Measurements from ENCODE around the gene RANBP17. TPM values are rescaled to one million over a fixed set of nuclear protein-coding genes. Genes with fewer than 3 reads are reported as not detected.

RANBP17 gene
- total and polyA plus RNA-seq, 12 donors = 5.5 to 119 (median 22.2) TPM

DNA sequence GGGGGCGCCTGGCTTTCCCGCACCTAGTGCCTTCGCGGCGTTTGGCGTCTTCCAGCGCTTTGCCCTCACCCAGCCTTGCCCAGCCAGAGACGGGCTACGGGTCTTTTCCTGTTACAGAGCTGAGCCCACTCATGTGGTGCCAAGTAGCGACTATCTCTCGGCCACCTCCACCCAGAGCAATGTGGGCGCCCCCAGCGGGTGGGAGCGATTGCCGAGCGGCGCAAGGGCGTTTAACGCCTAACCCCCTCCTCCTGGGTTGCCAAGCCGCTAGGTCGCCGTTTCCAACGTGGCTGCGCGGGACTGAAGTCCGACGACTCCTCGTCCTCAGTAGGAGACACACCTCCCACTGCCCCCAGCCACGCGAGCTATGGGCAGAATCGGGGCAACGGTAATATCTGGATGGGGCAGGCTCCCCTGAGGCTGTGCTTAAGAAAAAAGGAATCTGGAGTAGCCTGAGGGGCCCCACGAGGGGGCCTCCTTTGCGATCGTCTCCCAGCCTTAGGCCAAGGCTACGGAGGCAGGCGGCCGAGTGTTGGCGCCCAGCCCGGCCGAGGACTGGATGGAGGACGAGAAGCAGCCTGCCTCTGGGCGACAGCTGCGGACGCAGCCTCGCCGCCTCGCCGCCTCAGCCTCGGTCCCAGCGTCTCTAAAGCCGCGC, 453.0 kb downstream of the RANBP17 start:
- Histone ChIP-seq H3K4me3 (no peak overlapping the region), H3K9me3 (replicated peaks in 1 of 3) (no peaks in the 10 kb centered on the region), H3K27ac (no peak overlapping the region), H3K36me3 (replicated peaks in 1 of 2) (no peaks in the 10 kb centered on the region), H3K27me3 (peaks cover 81% of the 10 kb centered on the region), H3K4me1 (replicated peaks in 1 of 2) (peaks cover 18 to 46% of the 10 kb centered on the region in 2 donors)
- TF ChIP-seq, protein P1, sequence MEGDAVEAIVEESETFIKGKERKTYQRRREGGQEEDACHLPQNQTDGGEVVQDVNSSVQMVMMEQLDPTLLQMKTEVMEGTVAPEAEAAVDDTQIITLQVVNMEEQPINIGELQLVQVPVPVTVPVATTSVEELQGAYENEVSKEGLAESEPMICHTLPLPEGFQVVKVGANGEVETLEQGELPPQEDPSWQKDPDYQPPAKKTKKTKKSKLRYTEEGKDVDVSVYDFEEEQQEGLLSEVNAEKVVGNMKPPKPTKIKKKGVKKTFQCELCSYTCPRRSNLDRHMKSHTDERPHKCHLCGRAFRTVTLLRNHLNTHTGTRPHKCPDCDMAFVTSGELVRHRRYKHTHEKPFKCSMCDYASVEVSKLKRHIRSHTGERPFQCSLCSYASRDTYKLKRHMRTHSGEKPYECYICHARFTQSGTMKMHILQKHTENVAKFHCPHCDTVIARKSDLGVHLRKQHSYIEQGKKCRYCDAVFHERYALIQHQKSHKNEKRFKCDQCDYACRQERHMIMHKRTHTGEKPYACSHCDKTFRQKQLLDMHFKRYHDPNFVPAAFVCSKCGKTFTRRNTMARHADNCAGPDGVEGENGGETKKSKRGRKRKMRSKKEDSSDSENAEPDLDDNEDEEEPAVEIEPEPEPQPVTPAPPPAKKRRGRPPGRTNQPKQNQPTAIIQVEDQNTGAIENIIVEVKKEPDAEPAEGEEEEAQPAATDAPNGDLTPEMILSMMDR (IDR thresholded peaks at IDR 0.05) = no peak
- no peak for TF ChIP-seq POLR2A (IDR thresholded peaks at IDR 0.05)
- DNase-seq = peak in 5 of 7 donors; percentile 34 to 48 (median 40)
- intact Hi-C loops (cut with DNase I) = no loop called here
- 4 to 18% (median 6%) methylated on average over 10 to 53 of the region's 53 CpGs for WGBS, 4 donors

DNA sequence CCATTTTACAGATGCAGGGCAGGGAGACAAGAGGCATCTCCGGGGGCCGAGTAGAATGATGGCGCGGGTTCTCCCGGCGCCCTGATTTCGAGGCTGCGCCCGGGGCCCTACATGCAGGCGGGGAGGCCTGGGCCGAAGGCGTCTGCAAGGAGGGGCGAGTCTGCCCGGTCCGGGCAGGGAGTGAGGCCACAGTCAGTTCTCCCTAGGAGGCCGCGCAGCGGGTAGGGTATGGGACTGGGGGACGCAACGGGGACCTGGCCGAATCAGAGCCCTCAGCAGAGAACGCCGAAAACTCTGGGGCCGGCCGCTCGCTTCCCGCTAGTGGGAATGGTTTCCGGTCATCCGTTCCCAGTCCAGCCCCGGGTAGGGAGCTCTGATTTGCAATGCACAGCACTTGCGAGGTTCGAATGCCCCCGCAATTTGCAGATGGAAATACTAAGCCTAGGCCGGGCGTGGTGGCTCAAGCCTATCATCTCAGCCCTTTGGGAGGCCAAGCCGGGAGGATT, 453.6 kb downstream of the RANBP17 start:
- H3K36me3 ChIP-seq (replicated peaks in 1 of 2) = no peaks in the 10 kb centered on the region
- peak overlapping the region in 1 of 4 donors; percentile 28 for H3K4me3 ChIP-seq
- TF ChIP-seq, protein P1 (IDR thresholded peaks at IDR 0.05) = no peak
- TF ChIP-seq POLR2A (IDR thresholded peaks at IDR 0.05) = no peak
- H3K27me3 ChIP-seq = peaks cover 76% of the 10 kb centered on the region
- peaks cover 18 to 46% of the 10 kb centered on the region in 2 donors for H3K4me1 ChIP-seq (replicated peaks in 1 of 2)
- intact Hi-C loops (cut with DNase I) = no loop called here
- H3K9me3 ChIP-seq (replicated peaks in 1 of 3) = no peaks in the 10 kb centered on the region
- DNase-seq = no peak
- no peak overlapping the region for H3K27ac ChIP-seq
- 8 to 20% (median 13%) methylated on average over 17 to 36 of the region's 36 CpGs for WGBS, 4 donors

DNA sequence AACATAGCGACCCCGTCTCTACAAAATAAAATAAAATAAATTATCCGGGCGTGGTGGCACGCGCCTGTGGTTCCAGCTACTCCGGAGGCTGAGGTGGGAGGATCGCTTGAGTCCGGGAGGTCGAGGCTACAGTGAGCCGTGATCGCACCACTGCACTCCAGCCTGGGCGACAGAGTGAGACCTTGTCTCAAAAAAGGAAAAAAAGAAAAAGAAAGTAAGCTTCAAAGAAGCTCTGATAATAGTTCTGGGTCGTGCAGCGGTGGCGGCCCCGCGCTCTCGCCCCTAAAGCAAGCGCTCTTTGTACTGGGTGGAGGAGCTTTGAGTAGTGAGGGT, 454.1 kb downstream of the RANBP17 start:
- Histone ChIP-seq H3K36me3 (replicated peaks in 1 of 2) (no peaks in the 10 kb centered on the region), H3K4me3 (peak overlapping the region in 1 of 4 donors; percentile 28), H3K4me1 (replicated peaks in 1 of 2) (peaks cover 18 to 45% of the 10 kb centered on the region in 2 donors), H3K9me3 (replicated peaks in 1 of 3) (no peaks in the 10 kb centered on the region), H3K27ac (no peak overlapping the region), H3K27me3 (peaks cover 73% of the 10 kb centered on the region)
- TF ChIP-seq, protein P1 (IDR thresholded peaks at IDR 0.05) = no peak
- no peak for TF ChIP-seq POLR2A (IDR thresholded peaks at IDR 0.05)
- WGBS, 4 donors = 15 to 22% (median 17%) methylated on average over 20 of the region's 20 CpGs
- no peak for DNase-seq
- intact Hi-C loops (cut with DNase I) = no loop called here

DNA sequence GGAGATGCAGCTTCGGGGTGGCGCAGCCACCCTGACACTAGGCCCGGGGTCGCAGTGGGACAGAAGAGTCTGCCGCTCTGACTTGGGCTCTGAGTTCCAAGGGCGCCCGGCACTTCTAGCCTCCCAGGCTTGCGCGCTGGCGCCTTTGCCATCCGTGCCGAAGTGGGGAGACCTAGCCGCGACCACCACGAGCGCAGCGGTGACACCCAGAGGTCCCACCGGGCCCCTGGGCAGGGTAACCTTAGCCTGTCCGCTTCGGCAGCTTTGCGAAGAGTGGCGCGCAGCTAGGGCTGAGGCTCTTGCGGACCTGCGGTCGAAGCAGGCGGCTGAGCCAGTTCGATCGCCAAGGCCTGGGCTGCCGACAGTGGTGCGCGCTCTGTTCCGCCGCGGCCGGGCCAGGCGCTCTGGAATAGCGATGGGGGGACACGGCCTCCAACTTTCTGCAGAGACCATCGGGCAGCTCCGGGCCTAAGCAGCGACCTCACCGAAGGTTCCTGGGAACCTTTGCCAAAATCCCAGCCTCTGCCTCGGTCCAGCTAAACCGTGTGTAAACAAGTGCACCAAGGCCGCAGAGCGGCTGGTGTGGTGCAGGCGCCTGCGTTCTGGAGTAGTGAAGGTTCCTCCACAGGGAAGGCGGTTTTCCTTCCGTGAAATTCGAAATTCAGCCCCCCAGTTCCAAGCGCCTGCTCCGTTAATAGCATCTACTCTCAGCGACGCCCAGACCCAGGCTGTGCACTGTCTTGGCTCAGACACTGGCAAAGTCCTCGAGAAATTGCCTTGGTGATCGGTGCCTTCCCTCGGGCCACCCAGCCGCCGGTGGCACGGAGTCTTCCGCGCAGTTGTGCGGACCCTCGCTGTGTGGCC, 454.7 kb downstream of the RANBP17 start:
- DNase-seq = no peak
- no peaks in the 10 kb centered on the region for H3K9me3 ChIP-seq (replicated peaks in 1 of 3)
- TF ChIP-seq, protein P1 (IDR thresholded peaks at IDR 0.05) = no peak
- no peak for TF ChIP-seq POLR2A (IDR thresholded peaks at IDR 0.05)
- intact Hi-C loops (cut with DNase I) = no loop called here
- peaks cover 72% of the 10 kb centered on the region for H3K27me3 ChIP-seq
- WGBS, 4 donors = 6 to 23% (median 10%) methylated on average over 13 to 66 of the region's 66 CpGs
- H3K4me3 ChIP-seq = peak overlapping the region in 1 of 4 donors; percentile 28
- peaks cover 14 to 39% of the 10 kb centered on the region in 2 donors for H3K4me1 ChIP-seq (replicated peaks in 1 of 2)
- no peak overlapping the region for H3K27ac ChIP-seq
- no peaks in the 10 kb centered on the region for H3K36me3 ChIP-seq (replicated peaks in 1 of 2)
